Measurements from ENCODE around the gene REX1BD. TPM values are rescaled to one million over a fixed set of nuclear protein-coding genes. Genes with fewer than 3 reads are reported as not detected.

REX1BD gene
- total and polyA plus RNA-seq, 8 donors = 30.0 to 158 (median 42.2) TPM

DNA sequence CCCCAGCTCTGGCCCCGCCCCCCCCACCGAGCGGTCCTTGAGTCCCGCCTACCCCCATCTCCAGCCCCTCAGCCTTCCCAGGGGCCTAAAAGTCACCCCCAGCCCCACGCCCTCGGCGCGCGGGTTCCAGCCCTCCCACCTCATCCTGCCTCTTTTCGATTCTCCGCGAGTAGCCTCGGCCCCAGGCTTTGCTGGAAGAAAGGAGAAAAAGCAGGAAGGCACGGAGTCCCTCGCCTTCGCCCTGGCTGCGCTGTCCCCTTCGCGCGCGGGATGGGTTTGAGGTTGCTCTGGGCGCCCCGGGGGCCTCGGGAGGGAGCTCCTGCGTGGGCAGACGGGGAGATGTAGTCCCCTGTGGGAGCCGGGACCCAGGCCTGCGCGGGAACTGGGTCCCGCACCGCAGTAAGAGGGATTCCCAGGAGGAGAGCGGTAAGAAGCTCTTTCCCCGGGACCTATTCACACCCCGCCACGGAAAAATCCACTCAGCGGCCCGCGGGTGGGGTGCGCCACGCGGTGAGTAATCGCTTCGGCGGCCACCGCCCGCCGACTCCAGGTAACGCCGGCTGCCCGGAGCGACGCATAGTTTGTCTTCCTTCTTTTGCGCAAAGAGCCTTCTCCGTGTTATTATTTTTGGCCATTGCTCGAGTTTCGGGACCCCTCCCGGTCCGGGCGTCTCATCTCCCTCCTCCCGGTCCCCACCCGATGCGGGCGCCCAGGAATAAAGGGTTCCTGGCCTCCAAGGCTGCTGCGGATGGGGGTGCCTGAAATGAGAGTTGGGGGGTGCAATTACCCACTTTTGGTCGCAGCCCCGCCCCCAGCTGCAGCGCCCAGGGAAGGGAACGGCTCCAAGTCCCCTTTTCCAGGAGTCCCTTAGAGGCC lies 18.9 kb downstream of the REX1BD start:
- Histone ChIP-seq H3K27me3 (peaks cover 0 to 29% (median 11%) of the 10 kb centered on the region in 4 donors), H3K36me3 (no peaks in the 10 kb centered on the region), H3K27ac (no peak overlapping the region), H3K4me3 (no peak overlapping the region), H3K9me3 (no peaks in the 10 kb centered on the region), H3K4me1 (peaks cover 0 to 12% (median 0%) of the 10 kb centered on the region in 3 donors)
- intact Hi-C loops (cut with DNase I) = no loop called here
- no peak for FAIRE-seq
- no peak for DNase-seq
- no peak for ATAC-seq
- WGBS, 2 donors = 3% methylated on average over 66 to 68 of the region's 68 CpGs
- TF ChIP-seq, protein P1, sequence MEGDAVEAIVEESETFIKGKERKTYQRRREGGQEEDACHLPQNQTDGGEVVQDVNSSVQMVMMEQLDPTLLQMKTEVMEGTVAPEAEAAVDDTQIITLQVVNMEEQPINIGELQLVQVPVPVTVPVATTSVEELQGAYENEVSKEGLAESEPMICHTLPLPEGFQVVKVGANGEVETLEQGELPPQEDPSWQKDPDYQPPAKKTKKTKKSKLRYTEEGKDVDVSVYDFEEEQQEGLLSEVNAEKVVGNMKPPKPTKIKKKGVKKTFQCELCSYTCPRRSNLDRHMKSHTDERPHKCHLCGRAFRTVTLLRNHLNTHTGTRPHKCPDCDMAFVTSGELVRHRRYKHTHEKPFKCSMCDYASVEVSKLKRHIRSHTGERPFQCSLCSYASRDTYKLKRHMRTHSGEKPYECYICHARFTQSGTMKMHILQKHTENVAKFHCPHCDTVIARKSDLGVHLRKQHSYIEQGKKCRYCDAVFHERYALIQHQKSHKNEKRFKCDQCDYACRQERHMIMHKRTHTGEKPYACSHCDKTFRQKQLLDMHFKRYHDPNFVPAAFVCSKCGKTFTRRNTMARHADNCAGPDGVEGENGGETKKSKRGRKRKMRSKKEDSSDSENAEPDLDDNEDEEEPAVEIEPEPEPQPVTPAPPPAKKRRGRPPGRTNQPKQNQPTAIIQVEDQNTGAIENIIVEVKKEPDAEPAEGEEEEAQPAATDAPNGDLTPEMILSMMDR (IDR thresholded peaks at IDR 0.05) = no peak

DNA sequence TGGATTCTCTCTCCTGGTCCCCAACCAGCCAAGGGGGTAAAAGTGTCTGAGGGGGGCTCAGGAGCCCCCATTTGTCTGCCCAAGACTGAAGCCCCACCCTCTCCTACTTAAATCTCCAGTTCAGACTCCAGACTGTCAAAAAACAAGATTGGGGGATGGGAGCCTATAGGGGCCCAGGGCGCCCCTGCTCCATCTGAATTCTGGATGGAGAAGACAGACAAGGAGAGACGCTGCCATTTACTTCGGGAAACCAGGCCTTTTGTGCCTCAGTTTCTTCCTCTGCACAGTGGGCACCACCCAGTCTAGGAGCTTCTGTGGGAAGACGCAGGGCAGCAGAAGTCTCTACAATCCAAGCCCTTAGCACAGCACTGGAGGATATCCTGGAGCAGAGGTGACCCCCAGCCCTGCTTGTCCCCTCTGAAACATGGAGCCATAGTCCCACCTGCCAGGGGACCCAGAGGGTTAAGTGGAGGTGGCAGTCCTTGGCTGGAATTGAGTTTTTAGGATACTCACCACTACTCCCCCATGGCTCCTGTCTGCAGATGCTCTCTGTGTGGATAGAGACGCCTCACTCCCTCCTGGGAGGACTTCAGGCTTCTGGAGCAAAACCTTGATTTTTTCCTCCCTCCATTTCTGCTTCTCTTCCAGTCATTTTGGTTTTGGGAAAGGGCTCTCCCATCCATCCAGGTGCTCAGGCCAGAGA lies 19.7 kb downstream of the REX1BD start:
- H3K27me3 ChIP-seq = peaks cover 0 to 29% (median 11%) of the 10 kb centered on the region in 4 donors
- ATAC-seq (no peak), FAIRE-seq (no peak), DNase-seq (no peak)
- TF ChIP-seq, protein P1 (IDR thresholded peaks at IDR 0.05) = no peak
- WGBS, 2 donors = 34 to 40% methylated on average over 5 of the region's 5 CpGs
- no peaks in the 10 kb centered on the region for H3K36me3 ChIP-seq
- H3K9me3 ChIP-seq = no peaks in the 10 kb centered on the region
- peaks cover 0 to 12% (median 0%) of the 10 kb centered on the region in 3 donors for H3K4me1 ChIP-seq
- H3K27ac ChIP-seq = no peak overlapping the region
- no peak overlapping the region for H3K4me3 ChIP-seq
- intact Hi-C loops (cut with DNase I) = no loop called here

DNA sequence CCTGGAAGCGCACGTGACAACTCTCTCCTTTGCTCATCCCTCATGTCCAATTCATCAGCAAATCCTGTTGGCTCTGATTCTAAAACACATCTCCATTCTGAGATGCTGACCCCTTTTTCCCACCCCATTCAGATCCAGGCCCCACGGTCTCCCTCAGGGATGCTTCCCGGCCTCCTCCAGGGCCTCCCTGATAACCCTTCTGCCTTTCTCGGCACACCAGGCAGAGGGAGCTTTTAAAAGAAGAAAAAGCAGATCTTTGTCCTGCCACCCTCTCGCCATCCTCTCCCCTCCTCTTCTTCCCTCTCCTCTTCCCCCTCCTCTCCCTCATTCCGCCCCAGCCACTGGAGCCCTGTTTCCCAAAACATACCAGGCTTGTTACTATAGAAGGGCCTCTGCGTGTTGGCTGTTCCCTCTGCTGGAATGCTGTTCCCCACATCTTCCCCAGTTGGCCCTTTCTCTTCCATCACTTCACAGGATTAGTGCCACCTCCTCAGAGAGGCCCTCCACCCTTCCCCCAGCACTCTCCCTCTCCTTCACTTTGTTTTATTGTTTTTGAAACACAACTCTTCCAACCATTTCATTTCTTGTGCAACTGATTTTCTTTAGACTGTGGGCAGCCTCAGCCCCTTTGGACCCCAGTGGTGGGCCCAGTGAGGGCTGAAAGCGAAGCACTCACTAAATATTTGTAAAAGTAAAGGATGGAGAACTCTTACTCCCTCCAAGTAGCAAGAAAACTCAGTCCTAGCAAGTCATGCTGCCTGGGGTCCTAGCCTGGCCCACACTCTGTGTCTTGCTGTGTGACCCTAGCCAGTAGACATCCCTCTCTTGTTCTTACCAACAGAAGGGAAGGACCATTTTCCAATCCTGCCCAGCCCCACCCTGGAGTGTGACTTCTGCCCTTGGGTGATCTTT lies 20.5 kb downstream of the REX1BD start:
- Histone ChIP-seq H3K4me1 (peaks cover 0 to 12% (median 0%) of the 10 kb centered on the region in 3 donors), H3K27ac (no peak overlapping the region), H3K36me3 (no peaks in the 10 kb centered on the region), H3K4me3 (no peak overlapping the region), H3K9me3 (no peaks in the 10 kb centered on the region), H3K27me3 (peaks cover 0 to 29% (median 7%) of the 10 kb centered on the region in 4 donors)
- DNase-seq = no peak
- 61 to 75% methylated on average over 9 of the region's 9 CpGs for WGBS, 2 donors
- TF ChIP-seq, protein P1 (IDR thresholded peaks at IDR 0.05) = no peak
- no peak for FAIRE-seq
- no peak for ATAC-seq
- intact Hi-C loops (cut with DNase I) = no loop called here

DNA sequence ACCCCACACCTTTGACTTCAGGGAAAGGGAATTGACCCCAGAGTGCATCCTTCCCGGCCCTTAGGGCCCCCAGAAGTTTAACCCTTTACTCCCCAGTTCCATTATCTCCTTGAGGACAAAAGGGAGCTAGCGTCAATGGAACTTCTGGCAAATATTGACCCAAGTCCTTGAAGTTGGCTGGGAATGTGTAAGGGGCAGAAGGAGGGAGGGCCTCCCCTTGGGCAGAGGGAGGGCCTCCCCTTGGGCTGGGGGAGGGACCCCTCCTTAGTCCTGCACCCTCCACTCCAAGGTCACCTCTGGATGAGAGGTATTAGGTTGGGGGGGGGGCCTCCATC lies 21.1 kb downstream of the REX1BD start:
- ATAC-seq = no peak
- Histone ChIP-seq H3K4me1 (peaks cover 0 to 12% (median 0%) of the 10 kb centered on the region in 3 donors), H3K27me3 (peaks cover 0 to 29% (median 7%) of the 10 kb centered on the region in 4 donors), H3K9me3 (no peaks in the 10 kb centered on the region), H3K4me3 (no peak overlapping the region), H3K36me3 (no peaks in the 10 kb centered on the region), H3K27ac (no peak overlapping the region)
- intact Hi-C loops (cut with DNase I) = no loop called here
- no peak for FAIRE-seq
- no peak for DNase-seq
- TF ChIP-seq, protein P1 (IDR thresholded peaks at IDR 0.05) = no peak
- WGBS, 2 donors = 16 to 18% methylated on average over 2 of the region's 2 CpGs

Data from pancreas (tissue), 10 donors.